Type B pancreatic cell (in vitro differentiated cells): ENCODE results near the gene MPP2. TPM values are rescaled to one million over a fixed set of nuclear protein-coding genes. Genes with fewer than 3 reads are reported as not detected.

Source experiments
- DNase-seq: peaks from one replicate; pipeline ENCODE4 v3.0.0; 2021; ENCODE audit warnings: mixed read lengths; ENCODE audit not compliant: unreplicated experiment; ENCODE audit errors: extremely low spot score
- H3K27ac Mint-ChIP-seq: 2 replicates; pipeline ENCODE4 v1.8.0; 2021; ENCODE audit warnings: mild to moderate bottlenecking, mixed read lengths
- H3K27me3 Mint-ChIP-seq: 2 replicates; pipeline ENCODE4 v1.8.0; 2021; ENCODE audit warnings: mixed read lengths
- H3K36me3 Mint-ChIP-seq: 2 replicates; pipeline ENCODE4 v1.8.0; 2021; ENCODE audit warnings: mixed read lengths
- H3K4me1 Mint-ChIP-seq: one replicate; pipeline ENCODE4 v1.8.0; 2021; ENCODE audit warnings: mixed read lengths; ENCODE audit not compliant: unreplicated experiment
- H3K4me3 Mint-ChIP-seq: 2 replicates; pipeline ENCODE4 v1.8.0; 2021; ENCODE audit warnings: mild to moderate bottlenecking, mixed read lengths
- H3K9me3 Mint-ChIP-seq: 2 replicates; pipeline ENCODE4 v1.8.0; 2021; ENCODE audit warnings: mixed read lengths
- total RNA-seq: library from RNA; stranded (reverse); gene quantifications from 2 replicates; pipeline ENCODE4 v1.2.1, GENCODE V29; 2021; ENCODE audit warnings: low replicate concordance
- TF ChIP-seq, protein P1 (sequence below): fragments of 200-600 bp; sonication (generic); conservative IDR thresholded peaks from 2 replicates; pipeline ENCODE4 v1.5.0; 2021; ENCODE audit warnings: antibody characterized with exemption, mild to moderate bottlenecking

MPP2 gene
- total RNA-seq, 1 donor from 2014 or later = 18.5 TPM

GRCh38 chr17:43912635-43913304 lies 5.4 kb upstream of the MPP2 start:
- TF ChIP-seq, protein P1, sequence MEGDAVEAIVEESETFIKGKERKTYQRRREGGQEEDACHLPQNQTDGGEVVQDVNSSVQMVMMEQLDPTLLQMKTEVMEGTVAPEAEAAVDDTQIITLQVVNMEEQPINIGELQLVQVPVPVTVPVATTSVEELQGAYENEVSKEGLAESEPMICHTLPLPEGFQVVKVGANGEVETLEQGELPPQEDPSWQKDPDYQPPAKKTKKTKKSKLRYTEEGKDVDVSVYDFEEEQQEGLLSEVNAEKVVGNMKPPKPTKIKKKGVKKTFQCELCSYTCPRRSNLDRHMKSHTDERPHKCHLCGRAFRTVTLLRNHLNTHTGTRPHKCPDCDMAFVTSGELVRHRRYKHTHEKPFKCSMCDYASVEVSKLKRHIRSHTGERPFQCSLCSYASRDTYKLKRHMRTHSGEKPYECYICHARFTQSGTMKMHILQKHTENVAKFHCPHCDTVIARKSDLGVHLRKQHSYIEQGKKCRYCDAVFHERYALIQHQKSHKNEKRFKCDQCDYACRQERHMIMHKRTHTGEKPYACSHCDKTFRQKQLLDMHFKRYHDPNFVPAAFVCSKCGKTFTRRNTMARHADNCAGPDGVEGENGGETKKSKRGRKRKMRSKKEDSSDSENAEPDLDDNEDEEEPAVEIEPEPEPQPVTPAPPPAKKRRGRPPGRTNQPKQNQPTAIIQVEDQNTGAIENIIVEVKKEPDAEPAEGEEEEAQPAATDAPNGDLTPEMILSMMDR = no peak
- H3K36me3 Mint-ChIP-seq = no peaks in the 10 kb centered on the region
- peaks cover 4% of the 10 kb centered on the region for H3K4me1 Mint-ChIP-seq

DNA sequence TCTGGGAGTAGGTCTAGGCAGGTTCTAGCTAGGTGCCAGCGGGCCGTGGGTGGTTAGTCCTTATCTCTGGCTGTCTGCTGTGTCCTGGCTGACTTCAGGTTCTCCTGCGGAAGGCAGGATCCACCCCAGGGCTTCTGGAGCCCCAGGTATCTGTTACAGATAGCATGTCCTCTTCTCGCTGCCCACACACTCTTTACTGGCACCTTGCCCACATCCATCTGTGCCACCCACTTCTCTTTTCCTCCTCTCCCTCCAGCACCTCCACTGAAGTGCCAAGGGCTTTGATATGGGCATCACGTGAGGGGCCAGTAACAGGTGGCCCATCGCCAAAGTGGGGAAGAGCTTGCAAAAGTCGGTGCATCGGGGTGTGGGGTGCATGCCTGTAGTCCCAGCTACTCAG lies 4.6 kb upstream of the MPP2 start:
- TF ChIP-seq, protein P1 = no peak
- Mint-ChIP-seq H3K27ac (no peak overlapping the region), H3K36me3 (no peaks in the 10 kb centered on the region), H3K9me3 (no peaks in the 10 kb centered on the region), H3K27me3 (peaks cover 43% of the 10 kb centered on the region), H3K4me1 (peaks cover 4% of the 10 kb centered on the region), H3K4me3 (no peak overlapping the region)
- no peak for DNase-seq

More at GRCh38 chr17:43912635-43913304, 5.4 kb upstream of the MPP2 start:
- H3K4me3 Mint-ChIP-seq = no peak overlapping the region
- H3K27ac Mint-ChIP-seq = no peak overlapping the region
- DNase-seq = no peak
- no peaks in the 10 kb centered on the region for H3K9me3 Mint-ChIP-seq
- H3K27me3 Mint-ChIP-seq = peaks cover 47% of the 10 kb centered on the region

DNA sequence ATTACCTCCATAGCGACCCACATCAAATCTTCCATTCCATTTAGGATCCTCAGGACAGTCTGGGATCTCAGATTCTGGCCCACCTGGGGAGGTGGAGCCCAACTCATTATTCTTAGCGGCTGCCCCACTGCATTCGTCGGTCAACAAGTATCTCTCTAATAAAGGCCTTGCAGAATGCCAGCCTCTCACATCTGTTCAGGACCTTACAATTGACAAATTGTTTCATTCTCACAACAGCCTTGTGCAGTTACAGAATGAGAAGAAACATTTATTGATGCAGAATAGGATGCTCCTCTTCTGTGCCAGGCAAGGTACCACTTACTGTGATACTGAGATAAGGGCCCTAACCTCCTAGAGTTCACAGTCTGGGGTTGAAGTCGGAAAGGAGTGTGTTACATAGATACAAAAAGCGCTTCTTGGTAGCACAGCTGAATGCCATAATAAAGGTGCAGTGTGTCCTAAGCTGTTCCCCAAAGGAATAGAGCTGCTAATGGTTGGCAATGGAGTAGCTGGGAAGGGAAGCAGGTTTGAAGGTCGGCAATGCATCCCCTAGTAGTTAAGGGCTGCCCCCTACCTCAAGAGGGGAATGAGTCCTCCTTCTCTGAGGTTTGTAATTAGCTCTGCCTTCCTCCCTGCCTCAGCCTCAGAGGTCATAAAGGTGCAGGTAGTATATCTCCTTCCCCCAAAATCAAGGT lies 2.3 kb upstream of the MPP2 start:
- Mint-ChIP-seq H3K9me3 (no peaks in the 10 kb centered on the region), H3K4me1 (peaks cover 13% of the 10 kb centered on the region), H3K27ac (no peak overlapping the region), H3K27me3 (peaks cover 43% of the 10 kb centered on the region), H3K36me3 (no peaks in the 10 kb centered on the region), H3K4me3 (peak overlapping the region; percentile 4)
- TF ChIP-seq, protein P1 = no peak
- DNase-seq = no peak

- Mint-ChIP-seq H3K36me3 (no peaks in the 10 kb centered on the region), H3K4me3 (peak overlapping the region; percentile 88), H3K4me1 (peaks cover 13% of the 10 kb centered on the region), H3K27me3 (peaks cover 52% of the 10 kb centered on the region), H3K9me3 (no peaks in the 10 kb centered on the region), H3K27ac (no peak overlapping the region)
- TF ChIP-seq, protein P1 = no peak
- DNase-seq = no peak
Observed at GRCh38 chr17:43907998-43908721, 824 bp upstream of the MPP2 start.

DNA sequence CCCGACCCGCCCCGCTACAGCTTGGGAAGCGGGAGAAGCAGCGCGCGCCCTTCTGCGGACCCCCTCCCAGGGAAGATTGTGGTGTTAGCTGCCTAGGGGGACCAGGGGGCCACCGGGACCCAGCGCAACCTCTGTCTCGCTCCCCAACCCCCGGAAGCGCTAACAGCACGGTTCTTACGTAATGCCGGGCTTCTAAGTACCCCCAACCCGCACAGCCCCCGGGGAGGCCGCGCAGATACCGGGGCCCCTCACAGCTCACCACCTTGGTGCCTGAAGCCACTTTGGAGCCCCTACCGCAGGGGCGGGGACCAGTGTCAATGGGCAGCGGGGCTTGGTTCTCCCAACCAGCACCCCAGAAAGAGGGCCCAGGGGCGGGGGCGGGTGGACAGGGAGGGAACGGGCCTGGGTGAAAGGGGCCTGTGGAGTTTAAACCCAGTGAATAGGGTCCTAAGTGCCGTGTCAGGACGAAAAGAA lies 348 bp downstream of the MPP2 start:
- no peaks in the 10 kb centered on the region for H3K36me3 Mint-ChIP-seq
- H3K4me3 Mint-ChIP-seq = peak overlapping the region; percentile 88
- peaks cover 17% of the 10 kb centered on the region for H3K4me1 Mint-ChIP-seq
- TF ChIP-seq, protein P1 = no peak
- no peak for DNase-seq
- H3K9me3 Mint-ChIP-seq = no peaks in the 10 kb centered on the region
- H3K27me3 Mint-ChIP-seq = peaks cover 52% of the 10 kb centered on the region
- H3K27ac Mint-ChIP-seq = no peak overlapping the region
